HuH-7.5 (cell line): ENCODE measurements around the gene HEATR5A.
"Not testable (repeated sequence)": the region's sequence is repeated elsewhere in the genome, so short reads cannot be mapped to it uniquely, and the experiment has no call there.

Experiments
- DNase-seq: peaks from one replicate; pipeline ENCODE4 v3.0.0; 2011; ENCODE audit warnings: low spot score

Gene HEATR5A

DNA sequence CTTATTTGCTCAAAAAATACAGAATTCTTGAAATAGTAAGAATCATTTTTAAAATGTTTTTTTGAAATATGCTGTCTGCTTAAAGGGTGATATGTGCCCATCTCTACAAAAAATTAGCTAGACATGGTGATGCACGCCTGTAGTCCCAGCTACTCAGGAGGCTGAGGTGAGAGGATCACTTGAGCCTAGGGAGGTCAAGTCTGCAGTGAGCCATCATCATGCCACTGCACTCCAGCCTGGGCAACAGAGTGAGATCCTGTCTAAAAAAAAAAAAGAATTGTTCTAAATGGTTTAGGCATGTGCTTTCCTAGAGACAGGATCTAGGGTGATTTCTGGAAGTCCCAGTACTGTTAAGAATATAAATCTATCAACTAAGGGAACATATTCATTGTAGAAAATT lies 137.2 kb downstream of the HEATR5A start:
- DNase-seq: no peak

DNA sequence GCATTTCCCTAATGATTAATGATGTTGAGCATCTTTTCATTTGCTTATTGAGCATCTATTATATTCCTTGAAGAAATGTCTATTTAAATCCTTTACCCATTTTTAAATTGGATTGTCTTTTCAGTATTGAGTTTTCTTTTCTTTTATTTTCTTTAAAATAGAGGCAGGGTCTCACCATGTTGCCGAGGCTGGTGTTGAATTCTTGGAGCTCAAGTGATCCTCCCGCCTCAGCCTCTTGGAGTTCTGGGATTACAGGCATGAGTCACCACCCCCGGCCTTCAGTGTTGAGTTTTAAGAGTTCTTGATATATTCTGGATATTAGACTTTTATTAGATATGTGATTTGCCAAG lies 139.5 kb downstream of the HEATR5A start:
- no peak for DNase-seq

DNA sequence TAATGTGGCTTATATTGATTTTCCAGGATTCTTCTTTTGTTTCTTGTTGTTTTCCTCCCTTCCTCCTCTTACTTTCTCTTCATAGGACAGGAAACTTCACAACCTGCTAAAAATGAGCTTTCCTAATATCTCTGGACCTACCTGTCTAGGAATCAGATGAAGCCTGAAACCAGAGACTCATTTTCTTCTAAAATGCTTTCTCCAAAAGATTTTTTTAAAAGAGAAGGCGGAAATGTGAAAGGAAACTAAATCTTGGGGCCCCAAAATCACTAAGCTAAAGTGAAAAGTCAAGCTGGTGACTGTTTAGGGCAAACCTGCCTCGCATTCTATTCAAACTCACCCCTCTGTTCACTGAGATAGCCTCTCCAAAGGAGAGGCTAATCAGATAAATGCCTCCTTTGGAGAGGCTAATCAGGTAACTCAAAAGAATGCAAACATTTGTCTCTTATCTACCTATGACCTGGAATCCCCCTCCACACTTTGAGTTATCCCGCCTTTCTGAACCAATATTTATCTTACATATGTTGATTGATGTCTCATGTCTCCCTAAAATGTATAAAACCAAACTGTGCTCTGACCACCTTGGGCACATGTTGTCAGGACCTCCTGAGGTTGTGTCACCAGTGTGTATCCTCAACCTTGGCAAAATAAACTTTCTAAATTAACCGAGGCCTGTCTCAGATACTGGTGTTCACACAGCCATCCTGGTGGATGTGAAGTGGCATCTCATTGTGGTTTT lies 140.0 kb downstream of the HEATR5A start:
- no peak for DNase-seq

DNA sequence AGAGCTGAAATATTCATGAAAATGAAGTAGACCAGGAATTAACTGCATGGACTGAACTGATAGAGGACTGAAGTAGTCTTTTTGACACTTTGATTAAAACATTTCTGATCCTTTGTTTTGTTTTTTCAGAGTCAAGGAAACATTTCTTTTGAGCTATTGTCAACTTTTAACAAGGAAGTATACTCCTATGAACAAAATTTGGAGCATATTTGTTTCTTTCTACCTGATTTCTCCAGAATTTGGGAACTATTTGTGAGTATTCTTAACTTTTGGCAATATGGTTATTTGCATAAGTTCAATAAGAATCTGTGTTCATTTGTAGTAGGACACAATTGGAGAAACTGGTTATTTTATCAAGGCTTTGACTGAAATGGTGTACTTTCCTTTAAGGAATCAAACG lies 141.5 kb downstream of the HEATR5A start:
- no peak for DNase-seq

DNA sequence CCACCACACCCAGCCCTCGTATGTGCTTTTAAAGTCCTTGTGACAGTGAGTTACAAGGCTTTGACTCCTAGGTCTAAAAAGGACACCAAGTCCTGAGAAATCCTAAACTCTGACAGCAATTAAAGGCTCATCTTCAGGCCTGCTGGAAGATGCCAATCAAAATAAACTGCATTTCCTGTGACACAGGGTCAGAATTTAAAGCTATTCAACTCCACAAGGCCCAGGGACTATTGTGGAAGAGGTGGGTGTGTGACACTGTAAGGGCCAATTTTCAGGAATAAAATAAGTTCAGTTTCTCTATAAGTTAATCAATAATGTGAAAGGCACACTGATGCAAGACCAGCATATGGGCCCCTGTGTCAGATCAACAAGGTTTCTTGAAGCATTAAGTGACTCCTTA lies 143.3 kb downstream of the HEATR5A start:
- DNase-seq: no peak

DNA sequence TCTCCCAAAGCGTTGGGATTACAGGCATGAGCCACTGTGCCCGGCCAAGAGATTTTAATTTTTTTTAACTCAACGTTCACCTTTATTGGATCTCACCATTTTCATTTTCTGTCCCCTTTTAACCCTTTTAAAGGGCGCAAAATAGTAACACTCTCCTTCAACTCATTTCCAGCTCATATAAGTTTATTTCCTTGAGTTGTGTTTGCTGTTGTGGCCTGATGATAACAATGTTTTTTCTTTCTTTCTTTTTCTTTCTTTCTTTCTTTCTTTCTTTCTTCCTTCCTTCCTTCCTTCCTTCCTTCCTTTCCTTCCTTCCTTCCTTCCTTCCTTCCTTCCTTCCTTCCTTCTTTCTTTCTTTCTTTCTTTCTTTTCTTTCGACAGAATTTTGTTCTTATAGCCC lies 143.9 kb downstream of the HEATR5A start:
- DNase-seq: not testable (repeated sequence)

DNA sequence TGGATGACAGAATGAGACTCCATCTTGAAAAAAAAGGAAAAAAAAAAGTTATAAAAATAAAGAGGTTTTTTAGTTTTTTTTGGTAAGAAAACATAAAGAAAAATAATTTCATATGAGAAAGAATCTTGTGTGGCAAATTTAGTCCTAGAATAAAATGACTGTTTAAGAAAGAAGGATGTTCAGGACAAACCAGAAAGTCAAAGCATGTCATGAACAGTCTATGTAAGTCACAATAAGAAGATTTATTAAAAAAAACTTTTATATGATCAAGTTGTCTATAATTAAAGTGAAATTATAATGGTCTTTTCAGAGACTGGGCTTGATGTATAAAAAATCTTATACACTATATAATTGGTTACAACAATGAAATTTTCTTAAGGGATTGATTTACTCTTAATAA lies 144.6 kb downstream of the HEATR5A start:
- no peak for DNase-seq

DNA sequence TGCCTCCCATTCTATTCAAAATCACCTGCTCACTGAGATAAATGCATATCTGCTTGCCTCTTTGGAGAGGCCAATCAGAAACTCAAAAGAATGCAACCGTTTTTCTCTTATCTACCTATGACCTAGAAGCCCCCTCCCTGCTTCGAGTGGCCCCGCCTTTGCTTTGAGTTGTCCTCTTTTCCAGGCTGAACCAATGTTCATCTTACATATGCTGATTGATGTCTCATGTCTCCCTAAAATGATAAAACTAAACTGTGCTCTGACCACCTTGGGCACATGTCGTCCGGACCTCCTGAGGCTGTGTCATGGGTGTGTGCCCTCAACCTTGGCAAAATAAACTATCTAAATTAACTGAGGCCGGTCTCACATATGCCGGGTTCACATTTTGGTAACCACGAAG lies 148.7 kb downstream of the HEATR5A start:
- no peak for DNase-seq

DNA sequence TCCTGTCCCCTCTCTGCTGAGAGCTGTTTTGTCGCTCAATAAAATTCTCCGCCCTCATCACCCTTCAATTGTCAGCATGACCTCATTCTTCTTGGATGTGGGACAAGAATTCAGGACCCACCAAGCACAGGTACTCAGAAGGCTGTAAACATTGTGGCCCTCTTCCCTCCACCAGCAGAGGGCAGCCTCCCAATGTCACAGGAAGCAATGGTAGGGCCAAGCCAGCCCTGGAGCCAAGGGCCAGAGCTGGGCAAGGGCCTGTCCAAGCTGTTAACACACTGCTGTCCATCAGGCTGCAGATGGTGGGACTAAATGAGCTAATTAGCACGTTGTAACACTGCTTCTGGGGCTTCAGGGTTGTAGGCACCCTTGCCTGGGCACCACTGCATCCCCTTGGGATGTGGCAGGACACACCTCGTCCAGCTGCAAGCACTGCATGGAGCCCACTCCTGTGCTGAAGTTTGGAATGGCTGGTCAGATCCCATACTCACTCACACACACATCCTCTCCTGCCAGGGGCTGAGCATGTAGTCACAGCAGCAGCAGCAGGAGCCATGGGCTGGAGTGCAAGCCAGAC lies 150.1 kb downstream of the HEATR5A start:
- DNase-seq: no peak

DNA sequence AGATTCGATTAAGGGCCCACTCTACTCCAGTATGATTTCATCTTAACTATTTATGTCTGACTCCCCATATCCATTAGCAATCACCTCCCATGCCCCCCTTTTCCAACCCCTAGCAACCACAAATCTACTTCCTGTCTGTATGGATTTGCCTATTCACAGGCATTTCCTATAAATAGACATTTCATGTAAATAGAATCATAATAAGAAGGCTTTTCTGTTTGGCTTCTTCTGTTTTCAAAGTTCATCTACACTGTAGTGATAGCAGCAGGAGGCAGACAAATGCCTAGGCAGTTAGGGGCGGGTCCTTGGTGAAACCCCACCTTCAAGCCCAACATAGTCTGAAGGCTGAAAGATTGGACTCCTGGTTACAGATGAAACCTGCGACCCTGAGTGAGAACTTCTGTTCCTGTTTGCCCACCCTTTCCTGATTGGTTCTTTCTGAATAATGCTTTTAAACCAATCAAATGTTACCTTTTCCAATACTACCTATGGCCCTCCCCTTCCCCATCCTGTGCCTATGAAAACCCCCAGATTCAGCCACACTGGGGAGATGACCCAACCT lies 150.6 kb downstream of the HEATR5A start:
- DNase-seq: no peak

DNA sequence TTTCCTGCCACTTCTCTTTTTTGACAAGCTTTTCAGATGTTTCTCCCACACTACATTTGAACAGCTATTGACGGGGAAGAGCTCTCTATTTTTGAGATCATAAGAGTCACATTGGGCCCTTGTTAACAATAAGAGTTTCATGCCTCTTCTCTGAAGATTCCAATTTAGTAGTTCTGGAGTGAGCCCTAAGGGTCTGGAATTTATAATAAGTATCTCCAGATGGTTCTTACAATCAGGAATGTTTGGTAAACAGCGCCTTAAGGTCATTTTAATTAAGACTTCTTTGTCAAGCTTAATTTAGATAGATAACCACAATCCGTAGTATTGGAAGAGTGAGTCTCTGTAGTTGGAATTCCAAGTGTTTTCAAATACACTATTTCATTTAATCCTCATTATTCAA lies 152.1 kb downstream of the HEATR5A start:
- no peak for DNase-seq

DNA sequence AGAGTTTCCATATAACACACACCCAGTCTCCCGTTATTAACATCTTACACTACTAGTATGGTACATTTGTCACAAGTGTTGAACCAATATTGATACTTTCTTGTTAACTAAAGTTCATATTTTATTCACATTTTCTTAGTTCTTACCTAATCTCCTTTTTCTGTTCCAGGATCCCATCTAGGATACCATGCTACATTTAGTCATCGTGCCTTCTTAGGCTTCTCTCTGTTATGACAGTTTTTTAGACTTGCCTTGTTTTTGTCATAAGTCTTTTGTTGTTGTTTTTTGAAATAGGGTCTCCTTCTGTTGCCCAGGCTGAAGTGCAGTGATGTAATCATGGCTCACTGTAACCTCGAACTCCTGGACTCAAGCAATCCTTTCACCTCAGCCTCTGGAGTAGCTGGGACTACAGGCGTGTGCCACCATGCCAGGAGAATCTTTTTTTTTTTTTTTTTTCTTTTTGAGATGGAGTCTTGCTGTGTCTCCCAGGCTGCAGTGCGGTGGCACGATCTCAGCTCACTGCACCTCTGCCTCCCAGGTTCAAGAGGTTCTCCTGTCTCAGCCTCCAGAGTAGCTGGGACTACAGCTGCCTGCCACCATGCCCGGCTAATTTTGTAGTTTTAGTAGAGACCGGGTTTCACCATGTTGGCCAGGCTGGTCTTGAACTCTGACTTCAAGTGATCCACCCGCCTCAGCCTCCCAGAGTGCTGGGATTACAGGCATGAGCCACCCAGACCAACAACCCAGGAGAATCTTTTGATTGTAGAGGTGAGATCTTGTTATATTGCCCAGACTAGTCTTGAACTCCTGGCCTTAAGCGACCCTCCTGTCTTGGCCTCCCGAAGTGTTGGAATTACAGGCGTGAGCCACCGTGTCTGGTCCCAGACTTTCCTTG lies 153.7 kb downstream of the HEATR5A start:
- no peak for DNase-seq

DNA sequence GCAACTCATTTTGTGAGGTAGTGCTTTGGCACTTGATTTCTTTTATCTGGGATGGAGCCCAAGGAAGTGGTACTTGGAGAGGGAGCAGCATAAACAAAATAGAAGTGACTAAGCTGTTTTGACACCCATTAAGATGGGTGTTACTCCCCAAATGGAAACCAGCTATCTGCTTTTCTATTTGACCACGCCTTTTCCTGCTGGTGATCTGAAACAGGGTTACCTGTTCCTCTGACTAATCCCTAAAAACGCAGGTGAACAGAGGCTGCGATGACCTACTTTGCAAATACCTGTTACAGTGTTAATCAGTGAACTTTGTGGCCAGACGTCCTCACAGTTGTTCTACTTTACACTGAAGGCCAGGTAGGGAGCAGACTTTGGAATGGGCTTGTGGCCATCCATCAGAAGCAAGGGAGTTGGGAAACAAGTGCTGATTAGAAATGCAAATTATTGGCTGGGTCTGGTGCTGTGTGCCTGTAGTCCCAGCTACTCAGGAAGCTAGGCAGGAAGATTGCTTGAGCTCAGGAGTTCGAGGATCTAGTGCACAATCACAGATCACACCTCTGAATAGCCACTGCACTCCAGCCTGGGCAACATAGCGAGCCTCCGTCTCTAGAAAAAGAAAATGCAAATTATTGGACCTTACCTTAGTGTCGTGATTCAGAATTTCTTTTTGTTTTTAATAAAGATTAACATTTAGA lies 154.5 kb downstream of the HEATR5A start:
- DNase-seq: no peak

DNA sequence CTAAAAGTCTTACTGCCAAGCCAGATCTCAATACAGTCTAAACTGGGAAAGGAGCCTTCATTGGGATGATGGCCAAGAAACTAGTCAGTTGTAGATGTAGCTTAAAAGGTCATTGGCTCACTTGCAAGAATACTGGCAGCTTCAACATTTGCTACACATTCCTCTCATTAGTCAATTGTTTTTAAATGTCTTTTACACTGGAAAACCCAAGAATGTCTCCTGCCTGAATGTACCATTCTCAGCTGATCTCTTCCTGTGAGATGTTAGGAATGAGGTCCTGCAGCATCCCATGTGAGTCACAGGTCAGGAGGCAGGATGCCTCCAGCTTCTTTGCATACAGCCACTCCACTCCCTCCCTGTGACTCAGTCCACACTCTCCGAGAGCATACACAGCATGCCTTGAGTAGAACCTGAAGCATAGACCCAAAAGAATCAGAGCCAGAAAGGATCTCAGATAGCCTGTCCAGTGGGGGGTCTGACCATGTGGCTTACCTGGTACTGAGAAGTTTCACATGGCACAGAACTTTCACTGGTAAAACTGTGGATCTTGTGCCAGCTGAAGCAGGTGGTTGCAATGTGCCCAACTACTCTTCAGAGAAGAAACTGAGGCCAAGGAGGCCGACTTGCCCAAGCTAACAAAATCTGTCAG lies 156.7 kb downstream of the HEATR5A start:
- no peak for DNase-seq

DNA sequence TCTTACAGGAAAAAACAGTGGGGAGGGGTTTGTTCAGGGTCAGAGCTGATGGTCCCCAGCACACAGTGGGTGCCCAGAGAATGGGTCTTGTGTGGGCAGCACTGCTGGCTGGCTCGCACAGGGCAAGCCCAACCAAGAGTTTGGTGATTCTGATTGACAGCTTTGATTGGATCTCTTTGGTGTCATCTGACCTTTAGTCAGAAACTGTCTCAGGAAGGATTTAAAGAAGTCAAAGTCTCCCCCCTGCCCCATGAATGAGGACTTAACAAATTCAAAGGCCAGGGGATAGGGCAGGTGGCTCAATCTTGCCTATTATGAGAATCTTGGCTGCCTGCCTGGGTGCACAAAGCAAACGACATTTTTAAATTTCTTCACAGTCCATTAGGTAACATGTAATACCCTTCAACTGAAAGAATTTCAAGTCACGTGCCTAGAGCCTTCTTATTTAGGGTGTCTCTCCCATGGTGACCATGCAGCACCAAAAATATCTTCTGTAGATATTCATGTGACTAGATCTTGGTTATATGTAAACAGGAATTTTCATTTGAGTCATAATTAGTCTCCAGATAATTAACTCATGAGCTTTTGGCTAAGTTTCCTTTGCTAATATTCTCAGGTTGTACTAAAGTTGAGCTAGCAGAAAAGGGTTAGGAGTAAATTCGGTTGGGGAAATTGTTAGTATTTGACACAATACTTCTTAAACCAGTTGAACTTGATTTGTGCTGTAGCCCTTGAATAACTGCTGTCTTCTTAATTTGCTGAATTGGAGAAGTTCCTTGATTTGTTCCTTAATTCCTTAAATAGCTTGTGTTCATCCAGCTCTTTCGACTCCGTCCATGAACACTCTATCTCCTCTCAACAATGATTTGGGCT lies 158.3 kb downstream of the HEATR5A start:
- DNase-seq: no peak

DNA sequence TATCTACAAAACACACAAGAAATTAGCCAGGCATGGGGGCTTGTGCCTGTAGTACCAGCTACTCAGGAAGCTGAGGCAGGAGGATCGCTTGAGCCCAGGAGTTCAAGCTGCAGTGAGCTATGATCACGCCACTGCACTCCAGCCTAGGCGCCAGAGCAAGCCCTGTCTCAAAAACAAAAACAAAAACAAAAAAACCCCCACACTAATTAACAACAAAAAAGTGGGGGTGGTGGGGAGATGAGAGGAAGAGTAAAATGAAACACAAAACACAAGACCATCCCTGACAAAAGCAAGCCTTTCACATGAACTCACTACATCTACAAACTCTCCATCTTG lies 158.9 kb downstream of the HEATR5A start:
- no peak for DNase-seq

DNA sequence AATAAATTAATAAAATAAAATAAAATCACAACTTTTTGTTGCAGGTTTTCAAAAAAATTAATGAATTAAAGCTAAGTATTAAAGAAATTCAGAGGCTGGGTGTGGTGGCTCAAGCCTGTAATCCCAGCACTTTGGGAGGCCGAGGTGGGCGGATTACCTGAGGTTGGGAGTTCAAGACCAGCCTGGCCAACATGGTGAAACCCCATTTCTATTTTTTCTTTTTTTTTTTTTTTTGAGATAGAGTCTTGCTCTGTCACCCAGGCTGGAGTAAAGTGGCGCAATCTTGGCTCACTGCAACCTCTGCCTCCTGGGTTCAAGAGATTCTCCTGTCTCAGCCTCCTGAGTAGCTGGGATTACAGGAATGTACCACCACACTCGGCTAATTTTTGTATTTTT lies 161.3 kb downstream of the HEATR5A start:
- DNase-seq: not testable (repeated sequence)

DNA sequence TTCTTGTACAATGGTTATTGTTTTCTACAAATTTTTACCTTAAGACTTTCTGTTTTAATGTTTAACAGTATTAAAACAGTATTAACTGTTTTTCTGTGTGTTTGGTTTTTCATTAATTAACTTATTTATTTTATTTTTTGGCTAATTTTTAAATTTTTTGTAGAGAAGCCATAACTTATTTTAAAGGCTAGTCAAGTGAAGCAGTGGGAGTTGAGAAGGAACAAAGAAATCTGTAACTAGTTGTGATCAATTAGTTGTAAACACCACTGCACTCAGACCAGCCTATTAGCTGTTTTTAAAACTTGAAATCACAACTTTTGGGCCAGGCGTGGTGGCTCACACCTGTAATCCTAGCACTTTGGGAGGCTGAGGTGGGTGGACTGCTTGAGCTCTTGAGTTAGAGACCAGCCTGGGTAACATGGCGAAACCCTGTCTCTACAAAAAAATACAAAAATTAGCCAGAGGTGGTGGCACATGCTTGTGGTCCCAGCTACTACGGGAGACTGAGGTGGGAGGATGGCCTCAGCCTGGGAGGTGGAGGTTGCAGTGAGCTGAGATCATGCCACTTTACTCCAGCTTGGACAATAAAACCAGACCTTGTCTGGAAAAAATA lies 161.8 kb downstream of the HEATR5A start:
- DNase-seq: no peak

DNA sequence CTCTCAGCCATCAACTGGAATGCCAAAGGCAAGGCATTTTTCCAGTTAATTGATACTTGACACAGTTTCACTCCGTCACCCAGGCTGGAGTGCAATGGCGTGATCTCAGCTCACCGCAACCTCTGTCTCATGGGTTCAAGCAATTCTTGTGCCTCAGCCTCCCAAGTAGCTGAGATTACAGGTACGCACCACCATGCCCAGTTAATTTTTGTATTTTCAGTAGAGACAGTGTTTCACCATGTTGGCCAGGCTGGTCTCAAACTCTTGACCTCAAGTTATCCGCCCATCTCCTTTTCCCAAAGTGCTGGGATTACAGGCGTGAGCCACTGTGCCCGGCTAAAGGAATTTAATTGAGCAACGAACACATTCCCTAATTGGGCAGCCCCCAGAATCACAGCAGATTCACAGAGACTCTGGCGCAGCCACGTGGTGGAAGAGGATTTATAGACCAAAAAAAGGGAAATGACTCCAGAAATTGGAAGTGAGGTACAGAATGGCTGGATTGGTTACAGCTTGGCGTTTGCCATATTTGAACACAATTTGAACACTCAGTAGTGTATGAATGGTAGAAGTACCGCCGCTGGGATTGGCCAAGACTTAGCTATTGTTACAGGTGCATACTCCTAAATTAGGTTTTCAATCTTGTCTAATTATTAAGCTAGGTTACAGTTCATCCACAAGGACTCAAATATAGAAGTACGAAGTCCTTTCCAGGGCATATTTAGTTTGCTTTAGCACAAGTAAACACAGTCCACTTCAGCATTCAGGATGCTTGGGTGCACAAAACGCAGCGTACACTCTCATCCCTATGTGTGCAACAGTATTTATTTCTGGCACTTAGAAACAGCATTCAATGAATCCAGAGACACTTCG lies 162.6 kb downstream of the HEATR5A start:
- peak; percentile 81 for DNase-seq

DNA sequence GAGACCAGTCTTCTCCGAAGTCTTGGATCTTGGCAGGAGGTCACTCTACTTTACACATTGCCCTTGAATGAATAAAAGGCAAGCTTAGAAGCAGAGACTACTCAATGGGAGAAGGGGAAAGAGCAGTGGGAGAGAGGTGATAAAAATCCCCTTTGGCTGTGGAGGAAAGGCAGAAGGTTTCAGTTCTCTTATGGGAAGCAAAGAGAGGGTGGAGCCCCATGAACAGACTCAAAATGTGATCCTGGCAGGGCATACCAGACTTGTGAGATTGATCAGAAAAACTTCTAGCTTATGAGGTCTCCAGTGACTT lies 163.2 kb downstream of the HEATR5A start:
- DNase-seq: no peak
